Measurements from ENCODE around the gene GUCY2C. TPM values are rescaled to one million over a fixed set of nuclear protein-coding genes. Genes with fewer than 3 reads are reported as not detected.

The GUCY2C gene
- total RNA-seq, 4 donors from 2014 or later: 20.5 to 87.4 (median 77.5) TPM

DNA sequence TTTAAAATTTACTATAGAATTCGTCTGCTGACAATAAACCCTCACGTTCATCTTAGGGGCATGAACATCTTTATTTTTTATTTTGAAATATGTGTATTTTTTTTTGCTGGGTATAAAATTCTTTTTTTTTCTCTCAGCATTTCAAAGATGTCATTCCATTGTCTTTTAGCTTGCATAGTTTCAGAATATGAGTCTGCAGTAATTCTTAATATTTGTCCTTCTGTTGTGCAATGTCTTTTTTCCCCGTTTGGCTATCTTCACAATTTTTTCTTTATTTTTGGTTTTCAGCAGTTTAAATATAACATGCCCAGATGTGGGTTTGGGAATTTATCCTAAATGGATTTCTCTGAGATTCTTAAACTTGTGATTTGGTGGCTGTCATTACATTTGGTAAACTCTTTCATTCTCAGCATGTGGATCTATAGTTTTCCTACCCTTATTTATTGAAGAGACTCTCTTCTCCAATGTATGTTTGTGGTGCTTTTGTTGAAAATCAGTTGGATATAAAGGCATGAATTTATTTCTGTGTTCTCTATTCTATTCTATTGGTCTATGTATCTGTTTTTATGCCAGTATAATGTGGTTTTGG is 90.9 kb downstream of the GUCY2C start:
- no peaks in the 10 kb centered on the region for H3K27me3 ChIP-seq
- peaks cover 0 to 2% (median 0%) of the 10 kb centered on the region in 4 donors for H3K36me3 ChIP-seq
- DNase-seq: no peak
- in situ Hi-C loops (cut with MboI; ENCODE audit: low pct_ligation_motif_present in 1 of 4, low pct_unique_long_range_greater_than_20kb in 1 of 4, low sequenced_read_pairs in 3 of 4): loop anchor here in 3 of 4 donors (25.0 kb wide), 2 partner anchors 93 to 368 kb away; no protein-coding TSS in a partner anchor
- H3K9me3 ChIP-seq: peaks cover 41 to 52% of the 10 kb centered on the region in 2 donors
- no peak overlapping the region for H3K4me3 ChIP-seq
- no peaks in the 10 kb centered on the region for H3K4me1 ChIP-seq
- TF ChIP-seq POLR2A (IDR thresholded peaks at IDR 0.05): no peak
- TF ChIP-seq, protein P1, sequence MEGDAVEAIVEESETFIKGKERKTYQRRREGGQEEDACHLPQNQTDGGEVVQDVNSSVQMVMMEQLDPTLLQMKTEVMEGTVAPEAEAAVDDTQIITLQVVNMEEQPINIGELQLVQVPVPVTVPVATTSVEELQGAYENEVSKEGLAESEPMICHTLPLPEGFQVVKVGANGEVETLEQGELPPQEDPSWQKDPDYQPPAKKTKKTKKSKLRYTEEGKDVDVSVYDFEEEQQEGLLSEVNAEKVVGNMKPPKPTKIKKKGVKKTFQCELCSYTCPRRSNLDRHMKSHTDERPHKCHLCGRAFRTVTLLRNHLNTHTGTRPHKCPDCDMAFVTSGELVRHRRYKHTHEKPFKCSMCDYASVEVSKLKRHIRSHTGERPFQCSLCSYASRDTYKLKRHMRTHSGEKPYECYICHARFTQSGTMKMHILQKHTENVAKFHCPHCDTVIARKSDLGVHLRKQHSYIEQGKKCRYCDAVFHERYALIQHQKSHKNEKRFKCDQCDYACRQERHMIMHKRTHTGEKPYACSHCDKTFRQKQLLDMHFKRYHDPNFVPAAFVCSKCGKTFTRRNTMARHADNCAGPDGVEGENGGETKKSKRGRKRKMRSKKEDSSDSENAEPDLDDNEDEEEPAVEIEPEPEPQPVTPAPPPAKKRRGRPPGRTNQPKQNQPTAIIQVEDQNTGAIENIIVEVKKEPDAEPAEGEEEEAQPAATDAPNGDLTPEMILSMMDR (IDR thresholded peaks at IDR 0.05): no peak
- no peak for TF ChIP-seq POLR2AphosphoS5 (IDR thresholded peaks at IDR 0.05)
- TF ChIP-seq EP300 (IDR thresholded peaks at IDR 0.05; ENCODE audit: low read depth): no peak
- intact Hi-C loops (cut with DNase I; ENCODE audit: low total_unique reads): no loop called here
- WGBS, 2 donors (ENCODE audit: low coverage in 1 of 2): 82 to 86% methylated on average over 3 of the region's 3 CpGs
- H3K27ac ChIP-seq: no peak overlapping the region

DNA sequence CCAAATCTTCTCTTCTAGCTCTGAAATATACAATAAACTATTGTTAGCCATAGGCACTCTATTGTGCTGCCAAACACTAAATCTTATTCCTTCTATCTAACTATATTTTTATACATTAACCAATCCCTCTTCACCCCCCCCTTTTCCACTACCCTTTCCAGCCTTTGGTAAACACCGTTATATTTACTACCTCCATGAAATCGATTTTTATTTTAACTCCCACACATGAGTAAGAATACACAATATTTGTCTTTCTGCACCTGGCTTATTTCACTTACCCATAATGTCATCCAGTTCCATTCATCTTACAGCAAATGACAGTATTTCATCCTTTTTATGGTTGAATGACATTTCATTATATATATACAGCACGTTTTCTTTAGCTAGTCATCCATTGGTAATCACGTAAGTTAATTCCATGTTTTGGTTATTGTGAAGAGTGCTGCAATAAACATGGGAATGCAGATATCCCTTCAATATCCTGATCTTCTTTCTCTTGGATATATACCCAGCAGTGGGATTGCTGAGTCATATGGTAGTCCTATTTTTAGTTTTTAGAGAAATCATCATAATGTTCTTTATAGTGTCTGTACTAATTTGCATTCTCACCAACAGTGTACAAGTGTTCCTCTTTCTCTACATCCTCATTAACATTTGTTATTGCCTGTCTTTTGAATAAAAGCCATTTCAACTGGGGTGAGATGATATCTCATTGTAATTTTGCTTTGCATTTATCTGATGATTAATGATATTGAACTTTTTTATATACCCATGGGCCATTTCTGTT is 94.5 kb downstream of the GUCY2C start:
- TF ChIP-seq EP300 (IDR thresholded peaks at IDR 0.05; ENCODE audit: low read depth): no peak
- TF ChIP-seq, protein P1 (IDR thresholded peaks at IDR 0.05): no peak
- no peak for TF ChIP-seq POLR2A (IDR thresholded peaks at IDR 0.05)
- TF ChIP-seq POLR2AphosphoS5 (IDR thresholded peaks at IDR 0.05): no peak
- 27 to 46% methylated on average over 4 of the region's 4 CpGs for WGBS, 2 donors (ENCODE audit: low coverage in 1 of 2)
- intact Hi-C loops (cut with DNase I; ENCODE audit: low total_unique reads) (no loop called here), in situ Hi-C loops (cut with MboI; ENCODE audit: low pct_ligation_motif_present in 1 of 4, low pct_unique_long_range_greater_than_20kb in 1 of 4, low sequenced_read_pairs in 3 of 4) (loop anchor here in 3 of 4 donors (25.0 kb wide), 2 partner anchors 90 to 365 kb away; no protein-coding TSS in a partner anchor)
- Histone ChIP-seq H3K4me1 (no peaks in the 10 kb centered on the region), H3K36me3 (no peaks in the 10 kb centered on the region), H3K27me3 (no peaks in the 10 kb centered on the region), H3K9me3 (peaks cover 26 to 36% of the 10 kb centered on the region in 2 donors), H3K4me3 (no peak overlapping the region), H3K27ac (no peak overlapping the region)
- no peak for DNase-seq

DNA sequence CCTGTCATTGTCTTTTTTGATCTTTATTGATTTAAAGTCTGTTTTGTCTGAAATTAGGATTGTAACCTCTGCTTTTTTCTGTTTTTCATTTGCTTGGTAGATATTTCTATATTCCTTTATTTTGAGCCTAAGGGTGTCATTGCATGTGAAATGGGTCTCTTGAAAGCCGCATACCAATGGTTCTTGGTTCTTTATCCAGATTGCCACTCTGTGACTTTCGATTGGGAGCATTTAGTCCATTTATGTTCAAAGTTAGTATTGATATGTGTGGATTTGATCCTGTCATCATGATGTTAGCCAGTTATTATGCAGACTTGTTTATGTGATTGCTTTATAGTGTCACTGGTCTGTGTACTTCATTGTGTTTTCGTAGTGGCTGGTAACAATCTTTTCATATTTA is 98.9 kb downstream of the GUCY2C start:
- WGBS, 2 donors (ENCODE audit: low coverage in 1 of 2): 93 to 94% methylated on average over 3 of the region's 3 CpGs
- no peaks in the 10 kb centered on the region for H3K36me3 ChIP-seq
- in situ Hi-C loops (cut with MboI; ENCODE audit: low pct_ligation_motif_present in 1 of 4, low pct_unique_long_range_greater_than_20kb in 1 of 4, low sequenced_read_pairs in 3 of 4) (no loop called here), intact Hi-C loops (cut with DNase I; ENCODE audit: low total_unique reads) (no loop called here)
- DNase-seq: no peak
- TF ChIP-seq, protein P1 (IDR thresholded peaks at IDR 0.05): no peak
- TF ChIP-seq POLR2AphosphoS5 (IDR thresholded peaks at IDR 0.05) (no peak), EP300 (IDR thresholded peaks at IDR 0.05; ENCODE audit: low read depth) (no peak), POLR2A (IDR thresholded peaks at IDR 0.05) (no peak)
- no peaks in the 10 kb centered on the region for H3K4me1 ChIP-seq
- no peaks in the 10 kb centered on the region for H3K9me3 ChIP-seq
- no peak overlapping the region for H3K4me3 ChIP-seq
- no peak overlapping the region for H3K27ac ChIP-seq
- no peaks in the 10 kb centered on the region for H3K27me3 ChIP-seq

DNA sequence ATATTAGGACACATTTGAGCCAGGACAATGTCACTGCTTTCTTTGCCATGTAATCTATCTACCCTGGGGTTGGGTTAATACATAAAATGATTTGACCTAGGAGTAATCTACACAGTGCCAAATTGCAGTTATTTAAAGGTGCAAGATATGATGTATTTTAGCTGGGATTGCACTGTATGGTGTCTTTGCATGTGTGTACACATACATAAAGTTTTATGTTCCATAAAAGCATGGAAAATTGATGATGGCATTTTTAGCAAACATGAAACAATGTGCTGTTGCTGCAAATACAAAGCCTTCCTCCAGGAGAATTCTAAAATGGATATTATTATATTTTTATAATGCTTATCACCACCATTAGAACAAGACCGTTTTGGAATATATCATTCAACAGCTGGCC is 104.7 kb downstream of the GUCY2C start:
- TF ChIP-seq POLR2AphosphoS5 (IDR thresholded peaks at IDR 0.05) (no peak), POLR2A (IDR thresholded peaks at IDR 0.05) (no peak), EP300 (IDR thresholded peaks at IDR 0.05; ENCODE audit: low read depth) (no peak)
- TF ChIP-seq, protein P1 (IDR thresholded peaks at IDR 0.05): no peak
- Histone ChIP-seq H3K27me3 (no peaks in the 10 kb centered on the region), H3K9me3 (no peaks in the 10 kb centered on the region), H3K27ac (no peak overlapping the region), H3K4me1 (no peaks in the 10 kb centered on the region), H3K36me3 (no peaks in the 10 kb centered on the region), H3K4me3 (no peak overlapping the region)
- 25 to 46% methylated on average over 1 of the region's 1 CpG for WGBS, 2 donors (ENCODE audit: low coverage in 1 of 2)
- intact Hi-C loops (cut with DNase I; ENCODE audit: low total_unique reads) (no loop called here), in situ Hi-C loops (cut with MboI; ENCODE audit: low pct_ligation_motif_present in 1 of 4, low pct_unique_long_range_greater_than_20kb in 1 of 4, low sequenced_read_pairs in 3 of 4) (no loop called here)
- DNase-seq: no peak
